ENCODE measurements around the gene RNF10. TPM values are rescaled to one million over a fixed set of nuclear protein-coding genes. Genes with fewer than 3 reads are reported as not detected.
"Not testable (repeated sequence)": the region's sequence is repeated elsewhere in the genome, so short reads cannot be mapped to it uniquely, and the experiment has no call there.

RNF10 gene
- polyA plus RNA-seq, 1 donor (not counting 4 experiments of a cell fraction or from before 2014, with no cell fraction given): 60.3 TPM

DNA sequence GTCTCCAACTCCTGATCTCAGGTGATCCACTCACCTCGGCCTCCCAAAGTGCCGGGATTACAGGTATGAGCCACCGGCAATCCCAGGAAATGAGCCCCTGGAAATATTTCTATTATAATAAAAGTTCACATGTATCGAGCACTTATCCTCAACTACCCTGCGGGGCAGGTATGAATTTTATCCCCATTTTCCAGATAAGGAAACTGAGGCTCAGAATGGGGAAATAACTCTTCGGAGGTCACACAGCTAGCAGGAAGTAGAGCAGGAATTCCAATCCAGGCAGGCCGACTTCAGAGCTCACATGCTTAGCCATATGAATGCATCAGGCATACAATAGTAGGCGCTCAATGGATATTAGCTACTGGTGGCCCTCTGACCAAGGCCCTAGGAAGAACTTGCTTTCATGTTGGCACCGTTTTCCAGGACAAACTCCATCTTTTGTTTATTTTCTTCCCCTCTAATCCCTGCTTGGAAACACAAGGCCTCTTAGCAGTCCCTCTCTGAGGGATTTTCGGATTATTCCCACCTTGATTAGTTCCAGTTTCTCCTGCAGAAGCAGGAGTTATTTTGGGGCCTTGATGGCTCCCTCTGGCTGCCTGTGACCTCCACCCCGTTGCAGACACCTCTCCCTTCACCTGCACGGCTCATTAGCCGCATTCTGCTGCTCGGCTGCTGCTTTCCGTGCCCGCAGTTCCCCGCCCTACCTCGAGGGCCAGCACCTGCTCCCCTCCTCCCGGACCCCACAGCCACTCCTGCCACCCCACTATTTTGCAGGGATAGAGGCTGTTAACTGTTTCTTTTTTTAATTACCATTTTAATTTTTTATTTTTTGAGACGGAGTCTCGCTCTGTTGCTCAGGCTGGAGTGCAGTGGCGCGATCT lies 65.8 kb downstream of the RNF10 start:
- no peak overlapping the region for H3K4me3 ChIP-seq (ENCODE audit: control insufficient read depth in 2 of 3, extremely low read depth in 1 of 3, insufficient read depth in 2 of 3, low read depth in 1 of 3, low read length in 3 of 3)
- no peak overlapping the region for H3K9ac ChIP-seq (ENCODE audit: control insufficient read depth, extremely low read depth, insufficient read depth, low read length)
- no peaks in the 10 kb centered on the region for H4K20me1 ChIP-seq (ENCODE audit: control insufficient read depth, extremely low read depth, insufficient read depth, low read length)
- no peak for DNase-seq (ENCODE audit: low read depth, low spot score)
- H3K27me3 ChIP-seq (ENCODE audit: control insufficient read depth, extremely low read depth, insufficient read depth, low read length): peaks cover 10% of the 10 kb centered on the region
- H3K4me2 ChIP-seq (ENCODE audit: control insufficient read depth, extremely low read depth, insufficient read depth, low read depth, low read length): no peak overlapping the region
- no peak overlapping the region for H3K27ac ChIP-seq (ENCODE audit: control insufficient read depth, insufficient read depth, low read length)
- no peaks in the 10 kb centered on the region for H3K9me3 ChIP-seq (ENCODE audit: control insufficient read depth, low read depth, low read length)
- dilution Hi-C loops (cut with MboI; ENCODE audit: extremely low pct_ligation_motif_present, low sequenced_read_pairs): no loop called here
- FAIRE-seq: no peak
- H3K9me1 ChIP-seq (ENCODE audit: control insufficient read depth, extremely low read depth, insufficient read depth, low read length): no peaks in the 10 kb centered on the region
- H2AFZ ChIP-seq (ENCODE audit: control insufficient read depth, low read length): no peak overlapping the region
- H3K4me1 ChIP-seq (ENCODE audit: control insufficient read depth, extremely low read depth, insufficient read depth, low read length): no peaks in the 10 kb centered on the region
- TF ChIP-seq EZH2 (IDR thresholded peaks at IDR 0.05; ENCODE audit: low read length): no peak
- TF ChIP-seq, protein P1, sequence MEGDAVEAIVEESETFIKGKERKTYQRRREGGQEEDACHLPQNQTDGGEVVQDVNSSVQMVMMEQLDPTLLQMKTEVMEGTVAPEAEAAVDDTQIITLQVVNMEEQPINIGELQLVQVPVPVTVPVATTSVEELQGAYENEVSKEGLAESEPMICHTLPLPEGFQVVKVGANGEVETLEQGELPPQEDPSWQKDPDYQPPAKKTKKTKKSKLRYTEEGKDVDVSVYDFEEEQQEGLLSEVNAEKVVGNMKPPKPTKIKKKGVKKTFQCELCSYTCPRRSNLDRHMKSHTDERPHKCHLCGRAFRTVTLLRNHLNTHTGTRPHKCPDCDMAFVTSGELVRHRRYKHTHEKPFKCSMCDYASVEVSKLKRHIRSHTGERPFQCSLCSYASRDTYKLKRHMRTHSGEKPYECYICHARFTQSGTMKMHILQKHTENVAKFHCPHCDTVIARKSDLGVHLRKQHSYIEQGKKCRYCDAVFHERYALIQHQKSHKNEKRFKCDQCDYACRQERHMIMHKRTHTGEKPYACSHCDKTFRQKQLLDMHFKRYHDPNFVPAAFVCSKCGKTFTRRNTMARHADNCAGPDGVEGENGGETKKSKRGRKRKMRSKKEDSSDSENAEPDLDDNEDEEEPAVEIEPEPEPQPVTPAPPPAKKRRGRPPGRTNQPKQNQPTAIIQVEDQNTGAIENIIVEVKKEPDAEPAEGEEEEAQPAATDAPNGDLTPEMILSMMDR (optimal IDR thresholded peaks at IDR 0.05 in 1 of 3, IDR thresholded peaks at IDR 0.05 in 1 of 3, conservative IDR thresholded peaks at IDR 0.05 in 1 of 3; ENCODE audit: extremely low read depth in 1 of 3, insufficient read depth in 2 of 3, low read length in 3 of 3): no peak
- no peaks in the 10 kb centered on the region for H3K79me2 ChIP-seq (ENCODE audit: control insufficient read depth, insufficient read depth, low read length)
- no peaks in the 10 kb centered on the region for H3K36me3 ChIP-seq (ENCODE audit: control insufficient read depth in 2 of 2, extremely low read depth in 1 of 2, insufficient read depth in 2 of 2, low read length in 2 of 2)

DNA sequence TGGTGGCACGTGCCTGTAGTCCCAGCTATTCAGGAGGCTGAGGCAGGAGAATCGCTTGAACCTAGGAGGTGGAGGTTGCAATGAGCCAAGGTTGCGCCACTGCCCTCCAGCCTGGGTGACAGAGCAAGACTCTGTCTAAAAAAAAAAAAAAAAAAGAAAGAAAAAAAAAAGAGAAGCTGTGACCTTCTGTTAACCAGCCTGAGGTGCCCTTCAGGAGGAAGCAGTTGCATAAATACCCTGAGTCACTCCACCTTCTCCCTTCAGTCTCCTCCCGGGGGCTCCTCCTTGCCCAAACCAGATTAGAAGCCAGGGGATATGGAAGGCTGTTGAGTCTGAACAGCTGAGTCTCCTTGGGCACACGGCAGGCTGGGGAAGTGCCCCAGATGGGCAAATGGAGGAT lies 68.3 kb downstream of the RNF10 start:
- FAIRE-seq; H3K9me1 ChIP-seq (ENCODE audit: control insufficient read depth, extremely low read depth, insufficient read depth, low read length); H3K27ac ChIP-seq (ENCODE audit: control insufficient read depth, insufficient read depth, low read length); H3K79me2 ChIP-seq (ENCODE audit: control insufficient read depth, insufficient read depth, low read length); H4K20me1 ChIP-seq (ENCODE audit: control insufficient read depth, extremely low read depth, insufficient read depth, low read length); H3K4me1 ChIP-seq (ENCODE audit: control insufficient read depth, extremely low read depth, insufficient read depth, low read length); DNase-seq (ENCODE audit: low read depth, low spot score); H3K4me3 ChIP-seq (ENCODE audit: control insufficient read depth in 2 of 3, extremely low read depth in 1 of 3, insufficient read depth in 2 of 3, low read depth in 1 of 3, low read length in 3 of 3); H2AFZ ChIP-seq (ENCODE audit: control insufficient read depth, low read length); H3K36me3 ChIP-seq (ENCODE audit: control insufficient read depth in 2 of 2, extremely low read depth in 1 of 2, insufficient read depth in 2 of 2, low read length in 2 of 2); dilution Hi-C loops (cut with MboI; ENCODE audit: extremely low pct_ligation_motif_present, low sequenced_read_pairs); H3K9me3 ChIP-seq (ENCODE audit: control insufficient read depth, low read depth, low read length); H3K4me2 ChIP-seq (ENCODE audit: control insufficient read depth, extremely low read depth, insufficient read depth, low read depth, low read length); H3K9ac ChIP-seq (ENCODE audit: control insufficient read depth, extremely low read depth, insufficient read depth, low read length): not testable (repeated sequence)
- H3K27me3 ChIP-seq (ENCODE audit: control insufficient read depth, extremely low read depth, insufficient read depth, low read length): peaks cover 10% of the 10 kb centered on the region
